Neutrophil (primary cell): ENCODE measurements around the gene LIM2.

Experiments
- H3K27ac ChIP-seq: fragments of 200-600 bp; sonication (generic); 2 replicates; pipeline ENCODE4 v1.5.1; 2016; ENCODE audit warnings: mild to moderate bottlenecking, moderate library complexity
- H3K27me3 ChIP-seq: fragments of 200-600 bp; sonication (generic); 2 replicates; pipeline ENCODE4 v1.6.0; 2016; ENCODE audit warnings: mild to moderate bottlenecking
- H3K36me3 ChIP-seq: fragments of 200-600 bp; sonication (generic); 2 replicates; pipeline ENCODE4 v1.5.1; 2017
- H3K4me1 ChIP-seq, 2 experiments: fragments of 200-600 bp in 1 of 2; sonication (generic) in 1 of 2; 1 replicate in 1 of 2; 2 replicates in 1 of 2; pipeline versions ENCODE4 v1.5.1 to v1.6.1; 2013 to 2016; ENCODE audit warnings: low read depth in 1 of 2, low read length in 1 of 2, mild to moderate bottlenecking in 1 of 2, moderate library complexity in 1 of 2; ENCODE audit not compliant: control insufficient read depth in 1 of 2, insufficient read depth in 1 of 2
- H3K4me3 ChIP-seq, 2 experiments: fragments of 200-600 bp in 1 of 2; sonication (generic) in 1 of 2; 1 replicate in 1 of 2; 2 replicates in 1 of 2; pipeline ENCODE4 v1.5.1; 2013 to 2016; ENCODE audit warnings: low read depth in 1 of 2, low read length in 1 of 2, mild to moderate bottlenecking in 1 of 2, moderate library complexity in 1 of 2
- H3K9me3 ChIP-seq: fragments of 200-600 bp; sonication (generic); 2 replicates; pipeline ENCODE4 v1.5.1; 2016
- CTCF ChIP-seq: fragments of 200-600 bp; sonication (generic); IDR thresholded peaks from 2 replicates; pipeline ENCODE4 v1.5.1; 2016; ENCODE audit warnings: antibody characterized with exemption

The LIM2 gene

GRCh38 chr19:51354103-51354741 lies 33.6 kb downstream of the LIM2 start:
- Histone ChIP-seq H3K27me3 (no peaks in the 10 kb centered on the region), H3K4me3 (no peak overlapping the region), H3K4me1 (no peaks in the 10 kb centered on the region), H3K36me3 (peaks cover 38% of the 10 kb centered on the region), H3K9me3 (no peaks in the 10 kb centered on the region), H3K27ac (no peak overlapping the region)
- TF ChIP-seq CTCF, result no peak

GRCh38 chr19:51352783-51353360 lies 34.9 kb downstream of the LIM2 start:
- H3K4me1 ChIP-seq, result no peaks in the 10 kb centered on the region
- no peak overlapping the region for H3K4me3 ChIP-seq

GRCh38 chr19:51351266-51351990 lies 36.3 kb downstream of the LIM2 start:
- no peaks in the 10 kb centered on the region for H3K4me1 ChIP-seq
- no peaks in the 10 kb centered on the region for H3K27me3 ChIP-seq
- H3K36me3 ChIP-seq, result peaks cover 60% of the 10 kb centered on the region
- no peaks in the 10 kb centered on the region for H3K9me3 ChIP-seq
- no peak for TF ChIP-seq CTCF
- no peak overlapping the region for H3K4me3 ChIP-seq
- no peak overlapping the region for H3K27ac ChIP-seq

More at GRCh38 chr19:51352783-51353360, 34.9 kb downstream of the LIM2 start:
- no peak for TF ChIP-seq CTCF
- Histone ChIP-seq H3K27ac (no peak overlapping the region), H3K36me3 (peaks cover 46% of the 10 kb centered on the region), H3K27me3 (no peaks in the 10 kb centered on the region), H3K9me3 (no peaks in the 10 kb centered on the region)

- no peak overlapping the region for H3K27ac ChIP-seq
- H3K4me1 ChIP-seq, result no peaks in the 10 kb centered on the region
- H3K9me3 ChIP-seq, result no peaks in the 10 kb centered on the region
- H3K4me3 ChIP-seq, result no peak overlapping the region
- peaks cover 70% of the 10 kb centered on the region for H3K36me3 ChIP-seq
- no peak for TF ChIP-seq CTCF
- H3K27me3 ChIP-seq, result peaks cover 4% of the 10 kb centered on the region
Observed at GRCh38 chr19:51347209-51347928, 40.4 kb downstream of the LIM2 start.

- no peaks in the 10 kb centered on the region for H3K9me3 ChIP-seq
- peaks cover 11% of the 10 kb centered on the region for H3K27me3 ChIP-seq
- no peak for TF ChIP-seq CTCF
- no peak overlapping the region for H3K4me3 ChIP-seq
- no peaks in the 10 kb centered on the region for H3K4me1 ChIP-seq
- no peak overlapping the region for H3K27ac ChIP-seq
- peaks cover 67% of the 10 kb centered on the region for H3K36me3 ChIP-seq
Observed at GRCh38 chr19:51346742-51347141, 41.0 kb downstream of the LIM2 start.
